Activated naive CD4-positive, alpha-beta T cell treated with anti-CD3 and anti-CD28 coated beads for 36 hours (primary cell): ENCODE measurements around the gene C1orf174. TPM values are rescaled to one million over a fixed set of nuclear protein-coding genes. Genes with fewer than 3 reads are reported as not detected.

Source experiments
- CTCF ChIA-PET: fragments of 350-600 bp; sonication (Branson Sonifier 250); formaldehyde crosslinking; loops from one replicate; lab custom pipeline; 2021; ENCODE audit warnings: antibody characterized with exemption; lab: Charles Lee
- DNase-seq: peaks from one replicate; pipeline ENCODE4 v3.0.0-alpha.2; 2020
- H3K27ac Mint-ChIP-seq: one replicate; pipeline ENCODE4 v1.8.0; 2021; ENCODE audit warnings: mild to moderate bottlenecking, mixed read lengths
- H3K27me3 Mint-ChIP-seq: one replicate; pipeline ENCODE4 v1.8.0; 2021; ENCODE audit warnings: low read depth, mixed read lengths
- H3K36me3 Mint-ChIP-seq: one replicate; pipeline ENCODE4 v1.8.0; 2021; ENCODE audit warnings: low read depth, mixed read lengths
- H3K4me1 Mint-ChIP-seq: one replicate; pipeline ENCODE4 v1.8.0; 2021; ENCODE audit warnings: low read depth, mixed read lengths
- H3K4me3 Mint-ChIP-seq: one replicate; pipeline ENCODE4 v1.8.0; 2021; ENCODE audit warnings: mild to moderate bottlenecking, moderate library complexity, mixed read lengths
- H3K9me3 Mint-ChIP-seq: one replicate; pipeline ENCODE4 v1.8.0; 2021; ENCODE audit warnings: mixed read lengths
- intact Hi-C: fragments of 100-400 bp; cut with micrococcal nuclease; formaldehyde crosslinking; loops from one replicate; pipeline ENCODE4 v1.15.1; 2023
- total RNA-seq, 2 experiments: library from RNA; stranded (reverse); gene quantifications; one replicate each; pipeline ENCODE4 v1.2.3, GENCODE V29; 2021

Gene C1orf174
- total RNA-seq, 2 experiments from 2014 or later: 29.5 to 30.6 TPM

GRCh38 chr1:3871451-3871805 lies 28.6 kb downstream of the C1orf174 start:
- Mint-ChIP-seq H3K27me3 (no peaks in the 10 kb centered on the region), H3K9me3 (no peaks in the 10 kb centered on the region), H3K36me3 (peaks cover 24% of the 10 kb centered on the region), H3K27ac (no peak overlapping the region), H3K4me1 (no peaks in the 10 kb centered on the region), H3K4me3 (no peak overlapping the region)
- no peak for DNase-seq
- CTCF ChIA-PET: no interaction called here
- intact Hi-C loops: no loop called here

GRCh38 chr1:3869751-3870301 lies 30.2 kb downstream of the C1orf174 start:
- Mint-ChIP-seq H3K27me3 (no peaks in the 10 kb centered on the region), H3K4me3 (no peak overlapping the region), H3K36me3 (peaks cover 16% of the 10 kb centered on the region), H3K27ac (no peak overlapping the region), H3K4me1 (no peaks in the 10 kb centered on the region), H3K9me3 (no peaks in the 10 kb centered on the region)
- intact Hi-C loops: no loop called here
- DNase-seq: no peak
- CTCF ChIA-PET: no interaction called here

- no peak for DNase-seq
- CTCF ChIA-PET: no interaction called here
- no peaks in the 10 kb centered on the region for H3K27me3 Mint-ChIP-seq
- H3K9me3 Mint-ChIP-seq: no peaks in the 10 kb centered on the region
- intact Hi-C loops: no loop called here
- no peak overlapping the region for H3K27ac Mint-ChIP-seq
- H3K4me3 Mint-ChIP-seq: no peak overlapping the region
- no peaks in the 10 kb centered on the region for H3K4me1 Mint-ChIP-seq
- H3K36me3 Mint-ChIP-seq: peaks cover 13% of the 10 kb centered on the region
These were observed 31.5 kb downstream of the C1orf174 start for GRCh38 chr1:3868464-3869006.

GRCh38 chr1:3865606-3866160 lies 34.4 kb downstream of the C1orf174 start:
- no peak for DNase-seq
- Mint-ChIP-seq H3K27me3 (no peaks in the 10 kb centered on the region), H3K4me1 (no peaks in the 10 kb centered on the region), H3K36me3 (peaks cover 14% of the 10 kb centered on the region), H3K4me3 (no peak overlapping the region), H3K27ac (no peak overlapping the region), H3K9me3 (no peaks in the 10 kb centered on the region)
- CTCF ChIA-PET: no interaction called here
- intact Hi-C loops: no loop called here

- Mint-ChIP-seq H3K27me3 (no peaks in the 10 kb centered on the region), H3K27ac (no peak overlapping the region), H3K4me1 (no peaks in the 10 kb centered on the region), H3K9me3 (no peaks in the 10 kb centered on the region), H3K4me3 (no peak overlapping the region), H3K36me3 (peaks cover 15% of the 10 kb centered on the region)
- no peak for DNase-seq
- CTCF ChIA-PET: no interaction called here
- intact Hi-C loops: no loop called here
These were observed 35.2 kb downstream of the C1orf174 start for GRCh38 chr1:3864884-3865283.

- CTCF ChIA-PET: no interaction called here
These were observed 36.7 kb downstream of the C1orf174 start for GRCh38 chr1:3863231-3863935.

GRCh38 chr1:3858231-3858981 lies 41.7 kb downstream of the C1orf174 start:
- CTCF ChIA-PET: interaction anchor here (0.5 to 1.5 kb wide), 5 partner anchors 12 to 52 kb away, joined by 3 to 7 read pairs (median 5); partner anchors contain the start of gene C1orf174
- Mint-ChIP-seq H3K27ac (no peak overlapping the region), H3K27me3 (no peaks in the 10 kb centered on the region), H3K36me3 (peaks cover 4% of the 10 kb centered on the region), H3K4me3 (peak overlapping the region; percentile 95), H3K4me1 (peaks cover 29% of the 10 kb centered on the region), H3K9me3 (no peaks in the 10 kb centered on the region)
- intact Hi-C loops: no loop called here
- DNase-seq: peak; percentile 30

More at GRCh38 chr1:3863231-3863935, 36.7 kb downstream of the C1orf174 start:
- H3K9me3 Mint-ChIP-seq: no peaks in the 10 kb centered on the region
- no peaks in the 10 kb centered on the region for H3K27me3 Mint-ChIP-seq
- H3K4me1 Mint-ChIP-seq: peaks cover 7% of the 10 kb centered on the region
- H3K27ac Mint-ChIP-seq: no peak overlapping the region
- no peak overlapping the region for H3K4me3 Mint-ChIP-seq
- DNase-seq: no peak
- H3K36me3 Mint-ChIP-seq: peaks cover 10% of the 10 kb centered on the region
- intact Hi-C loops: no loop called here

DNA sequence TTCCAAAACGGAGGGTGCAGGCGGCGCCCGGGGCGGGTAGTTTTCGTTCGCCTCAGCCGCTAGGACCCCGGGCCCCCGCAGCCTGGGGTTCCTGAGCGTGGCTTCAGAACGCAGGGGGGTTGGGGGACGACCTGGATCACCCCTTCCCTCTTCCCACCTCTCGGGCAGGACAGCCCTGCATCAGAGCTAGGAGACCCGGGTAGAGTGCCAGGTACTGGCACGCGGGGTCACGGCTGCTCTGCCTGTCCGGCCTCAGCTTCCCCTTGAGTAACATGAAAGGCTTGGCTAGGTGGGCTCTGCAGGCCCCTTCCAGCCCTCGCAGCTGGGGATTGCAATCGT lies 42.3 kb downstream of the C1orf174 start:
- DNase-seq: no peak
- H3K36me3 Mint-ChIP-seq: peaks cover 4% of the 10 kb centered on the region
- no peaks in the 10 kb centered on the region for H3K9me3 Mint-ChIP-seq
- H3K27me3 Mint-ChIP-seq: no peaks in the 10 kb centered on the region
- H3K4me3 Mint-ChIP-seq: peak overlapping the region; percentile 95
- intact Hi-C loops: loop anchor here (1.0 kb wide), 4 partner anchors 43 to 207 kb away; partner anchors contain the start of genes C1orf174, LRRC47, SMIM1 and WRAP73
- H3K4me1 Mint-ChIP-seq: peaks cover 29% of the 10 kb centered on the region
- H3K27ac Mint-ChIP-seq: no peak overlapping the region
- CTCF ChIA-PET: interaction anchor here (0.6 to 1.5 kb wide), 6 partner anchors 9 to 1493 kb away, joined by 3 to 7 read pairs (median 4); partner anchors contain the start of gene C1orf174

DNA sequence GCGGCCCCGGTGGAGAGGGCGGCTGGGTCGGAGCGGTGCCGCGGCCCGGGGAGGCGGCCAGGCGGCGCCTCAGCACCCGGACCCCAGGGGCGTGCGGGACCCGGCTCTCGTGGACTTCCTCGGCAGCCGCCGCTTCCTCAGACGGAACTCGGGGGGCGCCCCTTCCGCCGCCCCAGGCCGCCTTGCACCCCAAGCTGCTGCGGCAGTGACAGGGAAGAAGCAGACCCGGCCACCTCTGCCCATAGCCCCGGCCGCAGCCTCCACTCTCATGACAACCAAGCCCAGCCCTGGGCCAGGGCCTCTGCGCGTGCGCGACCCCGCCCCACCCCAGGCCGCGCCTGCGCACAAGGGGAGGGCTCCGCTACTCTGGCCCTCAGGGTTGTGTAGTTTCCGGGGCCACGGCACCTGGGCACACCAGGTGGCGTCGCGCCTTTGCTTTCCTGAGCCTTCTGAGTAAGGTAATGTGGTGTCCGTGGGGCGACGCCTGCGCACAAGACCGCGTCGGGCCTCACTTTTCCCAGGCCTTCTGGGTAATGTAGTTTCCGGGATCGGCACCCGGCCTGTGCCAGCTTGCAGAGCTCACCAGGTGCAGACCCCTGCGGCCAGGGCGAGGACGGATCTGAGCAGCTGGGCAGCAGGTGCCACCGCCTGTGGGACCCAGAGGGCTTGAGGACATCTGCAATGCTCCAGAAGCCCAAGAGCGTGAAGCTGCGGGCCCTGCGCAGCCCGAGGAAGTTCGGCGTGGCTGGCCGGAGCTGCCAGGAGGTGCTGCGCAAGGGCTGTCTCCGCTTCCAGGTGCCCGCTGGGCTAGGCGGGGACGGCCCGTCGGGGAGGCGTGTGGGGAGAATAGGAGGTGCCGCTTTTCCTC lies 42.9 kb downstream of the C1orf174 start, which contains the start of the genes CEP104 and DFFB:
Gene CEP104, minus strand, starts transcription at position 289 of the 868 bp plus-strand sequence. CDS start 4,804 bp downstream, outside the sequence.
Gene DFFB, plus strand, starts transcription at position 554 of the 868 bp plus-strand sequence. Its CDS starts 128 bp downstream, at position 682.
- Mint-ChIP-seq H3K27ac (peak within 1 kb of the TSS; percentile 82), H3K36me3 (peaks cover 4% of the 10 kb centered on the region), H3K4me3 (peak within 1 kb of the TSS; percentile 95), H3K4me1 (peaks cover 29% of the 10 kb centered on the region), H3K9me3 (no peaks in the 10 kb centered on the region), H3K27me3 (no peaks in the 10 kb centered on the region)
- peak; percentile 97 for DNase-seq
- intact Hi-C loops: loop anchor here (1.0 kb wide), 4 partner anchors 43 to 207 kb away; partner anchors contain the start of genes C1orf174, LRRC47, SMIM1 and WRAP73
- CTCF ChIA-PET: interaction anchor here (0.6 to 1.5 kb wide), 6 partner anchors 8 to 1493 kb away, joined by 3 to 7 read pairs (median 4); partner anchors contain the start of gene C1orf174

DNA sequence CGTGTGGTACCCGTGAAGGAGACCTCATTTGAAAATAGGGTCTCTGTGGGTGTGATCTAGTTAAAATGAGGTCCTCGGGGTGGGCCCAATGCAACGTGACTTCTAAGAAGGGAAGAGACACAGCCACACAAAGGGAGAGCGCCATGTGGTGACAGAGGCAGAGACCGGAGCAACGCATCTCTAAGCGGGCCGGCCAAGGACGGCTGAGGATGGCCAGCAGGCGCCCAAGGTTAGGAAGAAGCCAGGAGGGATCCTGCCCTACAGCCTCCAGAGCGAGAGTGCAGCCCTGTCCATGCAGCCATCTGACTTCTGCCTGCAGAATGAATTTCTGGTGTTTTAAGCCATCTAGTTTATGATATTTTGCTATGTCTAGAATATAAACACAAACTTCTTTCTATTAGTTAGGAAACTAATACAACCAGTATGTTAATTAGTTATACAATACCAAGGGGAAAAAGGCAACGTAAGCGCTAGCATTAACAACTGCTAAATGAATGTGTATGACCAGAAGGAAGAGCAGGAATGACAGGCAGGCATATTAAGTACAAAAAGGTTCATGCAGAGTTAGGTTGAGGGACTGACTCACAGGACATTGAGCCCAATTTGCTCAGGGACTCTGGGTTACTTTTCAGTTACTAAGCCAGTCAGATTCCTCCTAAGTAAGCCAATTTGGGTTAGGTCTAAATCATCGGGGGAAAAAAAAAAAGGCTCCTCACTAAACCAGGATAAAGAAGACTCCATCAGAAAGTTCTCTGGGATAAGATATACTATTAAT lies 47.2 kb downstream of the C1orf174 start:
- no peak overlapping the region for H3K27ac Mint-ChIP-seq
- CTCF ChIA-PET: no interaction called here

DNA sequence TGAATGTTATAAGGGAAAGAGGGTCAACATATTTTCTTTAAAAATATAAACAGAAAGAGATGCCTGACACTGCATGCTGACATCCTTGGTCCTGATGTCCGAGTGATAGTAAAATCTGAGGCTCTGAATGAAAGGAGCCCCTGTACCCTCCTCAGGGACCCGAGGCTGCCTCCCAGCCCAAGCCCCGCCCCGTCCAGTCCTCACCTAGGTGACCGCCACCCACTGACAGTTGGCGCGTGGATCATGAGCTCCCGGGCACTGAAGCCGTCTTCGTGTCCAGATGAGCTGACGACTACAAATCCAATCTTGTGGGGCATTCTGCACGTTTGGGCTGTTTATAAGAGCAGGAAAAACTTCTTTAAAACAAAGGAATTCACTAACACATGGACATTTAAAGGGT lies 48.0 kb downstream of the C1orf174 start:
- DNase-seq: no peak
- Mint-ChIP-seq H3K4me1 (peaks cover 16% of the 10 kb centered on the region), H3K36me3 (peaks cover 14% of the 10 kb centered on the region), H3K4me3 (no peak overlapping the region), H3K27ac (no peak overlapping the region), H3K27me3 (no peaks in the 10 kb centered on the region), H3K9me3 (no peaks in the 10 kb centered on the region)
- CTCF ChIA-PET: no interaction called here
- intact Hi-C loops: no loop called here

More for the DNA sequence above, 47.2 kb downstream of the C1orf174 start:
- H3K4me3 Mint-ChIP-seq: no peak overlapping the region
- DNase-seq: no peak
- no peaks in the 10 kb centered on the region for H3K9me3 Mint-ChIP-seq
- H3K27me3 Mint-ChIP-seq: no peaks in the 10 kb centered on the region
- H3K4me1 Mint-ChIP-seq: peaks cover 18% of the 10 kb centered on the region
- H3K36me3 Mint-ChIP-seq: peaks cover 12% of the 10 kb centered on the region
- intact Hi-C loops: no loop called here
